Measurements from ENCODE around the gene BABAM1. TPM values are rescaled to one million over a fixed set of nuclear protein-coding genes. Genes with fewer than 3 reads are reported as not detected.

The BABAM1 gene
- total and polyA plus RNA-seq, 7 donors = 71.4 to 101 (median 90.0) TPM

DNA sequence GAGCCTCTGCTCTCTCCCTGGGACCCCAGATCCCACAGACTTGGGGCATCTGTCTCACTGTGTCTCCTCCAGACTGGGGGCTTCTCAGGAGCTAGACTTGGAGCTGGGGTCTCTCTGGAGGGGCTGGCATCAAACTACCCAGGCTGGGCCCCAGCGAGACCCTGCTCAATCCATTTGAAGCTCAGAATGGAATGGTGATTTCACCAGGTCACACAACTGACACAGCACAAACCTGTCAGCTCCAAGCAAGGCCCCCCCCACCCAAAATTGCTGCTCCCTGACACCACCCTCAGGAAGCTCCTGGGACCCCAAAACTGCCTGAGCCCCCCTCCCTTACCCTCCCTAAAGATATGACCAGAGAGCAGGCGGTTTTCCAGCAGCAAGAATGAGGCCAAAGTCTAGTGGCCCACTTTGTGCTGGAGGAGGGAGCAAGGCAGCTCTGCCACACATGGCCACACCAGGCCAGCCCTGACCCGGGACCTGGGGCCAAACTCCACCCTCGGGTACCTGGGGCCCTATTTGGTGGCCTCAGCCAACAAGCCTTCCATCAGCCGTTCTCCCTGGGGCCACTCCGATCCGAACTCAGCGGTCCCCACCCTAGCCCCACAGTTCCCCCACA, 23.9 kb upstream of the BABAM1 start:
- WGBS, 2 donors = 24 to 59% methylated on average over 8 of the region's 8 CpGs
- intact Hi-C loops (cut with DNase I) = no loop called here
- Histone ChIP-seq H3K4me3 (peak overlapping the region; percentile 62 to 95 (median 84)), H3K9me3 (no peaks in the 10 kb centered on the region), H3K36me3 (peaks cover 0 to 15% (median 4%) of the 10 kb centered on the region in 4 donors), H3K27me3 (no peaks in the 10 kb centered on the region), H3K27ac (peak overlapping the region; percentile 84 to 85 (median 84)), H3K4me1 (peaks cover 0 to 45% (median 34%) of the 10 kb centered on the region in 4 donors)
- no peak for DNase-seq
- TF ChIP-seq POLR2AphosphoS5 (IDR thresholded peaks at IDR 0.05) (no peak), EP300 (IDR thresholded peaks at IDR 0.05) (no peak), POLR2A (IDR thresholded peaks at IDR 0.05) (no peak)
- TF ChIP-seq, protein P1, sequence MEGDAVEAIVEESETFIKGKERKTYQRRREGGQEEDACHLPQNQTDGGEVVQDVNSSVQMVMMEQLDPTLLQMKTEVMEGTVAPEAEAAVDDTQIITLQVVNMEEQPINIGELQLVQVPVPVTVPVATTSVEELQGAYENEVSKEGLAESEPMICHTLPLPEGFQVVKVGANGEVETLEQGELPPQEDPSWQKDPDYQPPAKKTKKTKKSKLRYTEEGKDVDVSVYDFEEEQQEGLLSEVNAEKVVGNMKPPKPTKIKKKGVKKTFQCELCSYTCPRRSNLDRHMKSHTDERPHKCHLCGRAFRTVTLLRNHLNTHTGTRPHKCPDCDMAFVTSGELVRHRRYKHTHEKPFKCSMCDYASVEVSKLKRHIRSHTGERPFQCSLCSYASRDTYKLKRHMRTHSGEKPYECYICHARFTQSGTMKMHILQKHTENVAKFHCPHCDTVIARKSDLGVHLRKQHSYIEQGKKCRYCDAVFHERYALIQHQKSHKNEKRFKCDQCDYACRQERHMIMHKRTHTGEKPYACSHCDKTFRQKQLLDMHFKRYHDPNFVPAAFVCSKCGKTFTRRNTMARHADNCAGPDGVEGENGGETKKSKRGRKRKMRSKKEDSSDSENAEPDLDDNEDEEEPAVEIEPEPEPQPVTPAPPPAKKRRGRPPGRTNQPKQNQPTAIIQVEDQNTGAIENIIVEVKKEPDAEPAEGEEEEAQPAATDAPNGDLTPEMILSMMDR (IDR thresholded peaks at IDR 0.05) = no peak

DNA sequence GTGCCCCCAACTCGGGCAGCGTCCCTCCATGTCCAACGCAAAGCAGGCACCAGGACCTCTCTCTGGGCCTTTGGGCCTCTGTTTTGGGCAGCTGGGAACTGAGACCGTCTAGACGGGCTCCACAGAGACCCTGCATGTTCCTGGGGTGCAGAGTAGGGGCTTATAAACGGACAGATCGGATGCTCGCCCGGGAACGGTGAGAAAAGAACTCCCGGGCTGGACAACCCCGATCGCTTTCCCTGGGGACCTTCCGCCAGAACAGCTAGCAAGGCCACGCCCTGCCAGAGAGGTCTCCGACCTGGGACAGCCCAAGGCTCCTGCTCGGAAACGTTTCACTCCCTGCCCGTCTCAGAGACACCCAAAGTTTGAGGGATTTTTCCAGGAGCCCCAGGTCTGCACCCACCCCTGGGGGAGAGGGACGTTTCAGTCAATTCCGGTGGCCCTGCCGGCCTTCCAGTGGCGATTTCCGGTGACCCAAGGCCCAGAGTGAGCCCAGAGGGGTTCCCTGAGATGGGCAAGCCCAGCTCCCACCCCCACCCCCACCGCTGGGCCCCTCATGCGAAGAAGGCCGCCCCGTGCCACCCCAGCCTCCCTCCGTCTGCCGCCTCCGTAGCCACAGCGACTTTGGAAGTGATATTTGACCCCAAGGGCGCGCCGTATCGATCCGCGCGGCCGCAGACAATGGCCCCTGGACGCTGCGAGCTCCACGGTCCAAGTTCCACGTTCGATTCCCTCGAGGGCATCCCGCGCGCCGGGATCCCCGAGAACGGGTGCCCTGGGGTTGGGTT, 23.2 kb upstream of the BABAM1 start:
- H3K9me3 ChIP-seq = no peaks in the 10 kb centered on the region
- peak overlapping the region; percentile 84 to 85 (median 84) for H3K27ac ChIP-seq
- peak overlapping the region; percentile 62 to 95 (median 84) for H3K4me3 ChIP-seq
- no peaks in the 10 kb centered on the region for H3K27me3 ChIP-seq
- peaks cover 0 to 9% (median 2%) of the 10 kb centered on the region in 4 donors for H3K36me3 ChIP-seq
- H3K4me1 ChIP-seq = peaks cover 0 to 45% (median 34%) of the 10 kb centered on the region in 4 donors
- TF ChIP-seq, protein P1 (IDR thresholded peaks at IDR 0.05) = no peak
- TF ChIP-seq EP300 (IDR thresholded peaks at IDR 0.05) = no peak
- TF ChIP-seq POLR2AphosphoS5 (IDR thresholded peaks at IDR 0.05) = no peak
- TF ChIP-seq POLR2A (IDR thresholded peaks at IDR 0.05) = no peak
- DNase-seq = no peak
- WGBS, 2 donors = 6 to 36% methylated on average over 52 of the region's 52 CpGs
- intact Hi-C loops (cut with DNase I) = loop anchor here (2.0 kb wide), 2 partner anchors 17 to 23 kb away; partner anchors contain the start of genes BABAM1 and OCEL1

DNA sequence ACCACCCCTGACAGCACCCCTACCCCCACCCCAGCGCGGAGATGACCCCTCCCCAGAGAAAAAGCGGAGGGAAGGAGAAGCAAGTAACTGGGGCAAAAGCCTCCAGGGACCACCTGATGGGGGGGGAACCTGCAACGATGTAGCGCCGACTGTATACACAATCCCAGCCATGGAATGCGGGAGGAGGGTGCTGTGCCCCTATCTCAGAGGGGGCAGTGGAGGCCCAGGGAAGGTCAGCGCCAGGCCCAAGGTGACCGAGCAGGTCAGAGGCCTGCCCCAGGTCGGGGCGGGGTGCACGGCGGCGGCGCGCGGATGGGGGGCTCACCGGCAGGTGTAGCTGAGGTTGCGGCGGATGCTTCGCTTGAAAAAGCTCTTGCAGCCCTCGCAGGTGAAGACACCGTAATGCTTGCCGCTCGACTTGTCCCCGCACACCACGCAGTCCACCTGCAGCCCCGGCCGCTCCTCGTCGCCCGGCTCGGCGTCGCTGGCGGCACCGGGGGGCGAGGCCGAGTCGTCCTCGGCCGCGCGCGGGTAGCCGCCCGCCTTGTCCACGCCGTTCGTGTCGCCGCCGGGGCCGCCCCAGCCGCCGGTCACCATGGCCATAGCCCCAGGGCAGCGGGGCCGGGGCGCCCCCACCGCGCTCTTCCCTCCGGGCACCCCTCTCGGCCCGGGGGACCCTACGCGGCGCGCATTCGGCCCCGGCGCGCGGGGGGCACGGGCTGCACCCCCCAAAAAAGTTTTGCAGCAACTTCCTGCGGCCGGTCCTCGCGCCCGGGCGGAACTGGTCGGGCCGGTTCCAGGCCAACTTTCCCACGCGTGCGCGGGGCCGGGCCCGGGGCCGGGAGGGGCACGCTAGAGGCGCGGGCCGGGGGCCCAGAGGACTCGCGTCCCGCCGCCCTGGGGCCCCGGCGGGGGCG, 22.4 kb upstream of the BABAM1 start:
- no peaks in the 10 kb centered on the region for H3K9me3 ChIP-seq
- 1 to 2% methylated on average over 100 of the region's 100 CpGs for WGBS, 2 donors
- TF ChIP-seq, protein P1 (IDR thresholded peaks at IDR 0.05) = no peak
- TF ChIP-seq POLR2AphosphoS5 (IDR thresholded peaks at IDR 0.05) (no peak), POLR2A (IDR thresholded peaks at IDR 0.05) (no peak), EP300 (IDR thresholded peaks at IDR 0.05) (no peak)
- DNase-seq = no peak
- intact Hi-C loops (cut with DNase I) = loop anchor here (2.0 to 5.0 kb wide), 4 partner anchors 18 to 62 kb away; partner anchors contain the start of genes ANKLE1, BABAM1, DDA1 and MRPL34
- H3K4me3 ChIP-seq = peak overlapping the region; percentile 62 to 95 (median 84)
- H3K4me1 ChIP-seq = peaks cover 0 to 45% (median 34%) of the 10 kb centered on the region in 4 donors
- peaks cover 0 to 7% (median 2%) of the 10 kb centered on the region in 4 donors for H3K36me3 ChIP-seq
- H3K27me3 ChIP-seq = no peaks in the 10 kb centered on the region
- peak overlapping the region; percentile 84 to 85 (median 84) for H3K27ac ChIP-seq

DNA sequence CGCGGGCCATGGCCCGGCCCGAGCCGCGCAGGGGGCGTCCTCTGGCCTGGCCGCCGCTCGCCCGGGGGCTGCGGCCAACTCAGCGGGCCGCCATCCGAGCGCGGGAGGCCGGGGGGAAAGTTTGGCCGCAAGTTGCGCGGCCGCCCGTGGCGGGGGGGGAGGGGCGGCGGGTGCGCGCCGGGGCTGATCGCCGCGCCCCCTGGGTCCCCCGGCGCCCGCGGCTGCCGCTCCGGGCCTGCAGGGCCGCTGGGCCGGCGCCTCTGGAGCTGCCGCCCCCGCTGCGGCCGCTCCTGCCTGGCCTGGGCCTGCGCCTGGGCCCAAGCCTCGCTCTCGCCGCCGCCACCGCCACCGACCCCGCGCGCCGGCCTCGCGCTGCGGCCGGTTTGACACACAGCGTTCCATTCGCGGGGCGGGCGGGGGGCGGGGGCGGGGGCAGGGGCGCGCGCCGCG, 21.7 kb upstream of the BABAM1 start, which contains the start of gene NR2F6:
Gene NR2F6, minus strand, starts transcription at position 385 of the 450 bp plus-strand sequence. CDS start 699 bp downstream, outside the sequence.
- no peaks in the 10 kb centered on the region for H3K36me3 ChIP-seq
- DNase-seq = no peak
- no peaks in the 10 kb centered on the region for H3K9me3 ChIP-seq
- intact Hi-C loops (cut with DNase I) = loop anchor here (2.0 to 5.0 kb wide), 4 partner anchors 19 to 62 kb away; partner anchors contain the start of genes ANKLE1, BABAM1, DDA1 and MRPL34
- peak within 1 kb of the TSS; percentile 84 to 88 (median 84) for H3K27ac ChIP-seq
- peak within 1 kb of the TSS; percentile 62 to 95 (median 84) for H3K4me3 ChIP-seq
- no peaks in the 10 kb centered on the region for H3K27me3 ChIP-seq
- WGBS, 2 donors = 1% methylated on average over 72 of the region's 72 CpGs
- H3K4me1 ChIP-seq = peaks cover 0 to 45% (median 34%) of the 10 kb centered on the region in 4 donors
- TF ChIP-seq EP300 (IDR thresholded peaks at IDR 0.05) = no peak
- TF ChIP-seq, protein P1 (IDR thresholded peaks at IDR 0.05) = no peak
- peak; percentile 45 to 82 (median 70) for TF ChIP-seq POLR2AphosphoS5 (IDR thresholded peaks at IDR 0.05)
